ENCODE results near the gene CCBE1.
"Not testable (repeated sequence)": the region's sequence is repeated elsewhere in the genome, so short reads cannot be mapped to it uniquely, and the experiment has no call there.

CCBE1 gene

DNA sequence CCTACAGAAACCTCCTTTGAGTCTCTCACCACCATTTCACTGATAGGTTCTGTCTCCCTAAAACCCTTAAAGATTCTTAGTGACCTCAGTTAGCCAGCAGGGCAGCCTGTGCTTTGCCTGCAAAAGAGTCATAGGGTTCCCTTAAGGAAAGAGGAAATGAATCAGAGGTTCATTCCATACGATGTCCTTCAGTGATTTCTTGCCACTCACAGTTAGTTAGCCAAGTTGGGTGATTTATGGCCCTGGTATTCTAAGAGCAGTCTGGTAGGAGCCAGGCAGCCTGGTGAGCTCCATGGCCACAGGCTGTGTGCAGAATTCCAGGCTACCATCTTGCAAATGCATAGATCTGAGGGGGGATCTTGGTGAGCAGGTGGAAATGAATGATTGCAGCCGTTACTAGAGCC lies 18.7 kb upstream of the CCBE1 start:
- no peak overlapping the region for H3K27ac ChIP-seq

DNA sequence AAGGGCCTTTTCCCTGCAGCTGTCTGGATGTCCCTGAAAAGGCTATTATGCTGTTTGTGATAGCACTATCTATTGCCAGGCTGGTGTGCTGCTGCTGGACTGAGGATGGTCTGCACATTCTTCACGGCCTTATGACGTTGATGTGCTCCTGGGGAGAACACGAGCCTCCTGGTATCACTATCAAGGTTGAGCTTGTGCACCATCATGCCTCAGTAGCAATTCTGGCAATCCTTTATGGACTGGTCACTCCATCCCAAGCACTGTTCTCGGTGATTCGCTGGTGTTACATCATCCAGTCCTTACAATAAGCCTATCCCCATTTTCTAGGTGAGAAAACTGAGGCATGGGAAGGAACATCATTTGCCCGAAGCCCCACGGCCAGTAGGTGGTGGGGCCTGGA lies 18.2 kb upstream of the CCBE1 start:
- TF ChIP-seq ZFX (IDR thresholded peaks at IDR 0.05; ENCODE audit: borderline replicate concordance), result no peak
- TF ChIP-seq, protein P1, sequence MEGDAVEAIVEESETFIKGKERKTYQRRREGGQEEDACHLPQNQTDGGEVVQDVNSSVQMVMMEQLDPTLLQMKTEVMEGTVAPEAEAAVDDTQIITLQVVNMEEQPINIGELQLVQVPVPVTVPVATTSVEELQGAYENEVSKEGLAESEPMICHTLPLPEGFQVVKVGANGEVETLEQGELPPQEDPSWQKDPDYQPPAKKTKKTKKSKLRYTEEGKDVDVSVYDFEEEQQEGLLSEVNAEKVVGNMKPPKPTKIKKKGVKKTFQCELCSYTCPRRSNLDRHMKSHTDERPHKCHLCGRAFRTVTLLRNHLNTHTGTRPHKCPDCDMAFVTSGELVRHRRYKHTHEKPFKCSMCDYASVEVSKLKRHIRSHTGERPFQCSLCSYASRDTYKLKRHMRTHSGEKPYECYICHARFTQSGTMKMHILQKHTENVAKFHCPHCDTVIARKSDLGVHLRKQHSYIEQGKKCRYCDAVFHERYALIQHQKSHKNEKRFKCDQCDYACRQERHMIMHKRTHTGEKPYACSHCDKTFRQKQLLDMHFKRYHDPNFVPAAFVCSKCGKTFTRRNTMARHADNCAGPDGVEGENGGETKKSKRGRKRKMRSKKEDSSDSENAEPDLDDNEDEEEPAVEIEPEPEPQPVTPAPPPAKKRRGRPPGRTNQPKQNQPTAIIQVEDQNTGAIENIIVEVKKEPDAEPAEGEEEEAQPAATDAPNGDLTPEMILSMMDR (IDR thresholded peaks at IDR 0.05), result no peak
- H3K27ac ChIP-seq, result no peak overlapping the region

More for the DNA sequence above, 18.7 kb upstream of the CCBE1 start:
- TF ChIP-seq, protein P1 (IDR thresholded peaks at IDR 0.05), result no peak
- TF ChIP-seq ZFX (IDR thresholded peaks at IDR 0.05; ENCODE audit: borderline replicate concordance), result no peak

DNA sequence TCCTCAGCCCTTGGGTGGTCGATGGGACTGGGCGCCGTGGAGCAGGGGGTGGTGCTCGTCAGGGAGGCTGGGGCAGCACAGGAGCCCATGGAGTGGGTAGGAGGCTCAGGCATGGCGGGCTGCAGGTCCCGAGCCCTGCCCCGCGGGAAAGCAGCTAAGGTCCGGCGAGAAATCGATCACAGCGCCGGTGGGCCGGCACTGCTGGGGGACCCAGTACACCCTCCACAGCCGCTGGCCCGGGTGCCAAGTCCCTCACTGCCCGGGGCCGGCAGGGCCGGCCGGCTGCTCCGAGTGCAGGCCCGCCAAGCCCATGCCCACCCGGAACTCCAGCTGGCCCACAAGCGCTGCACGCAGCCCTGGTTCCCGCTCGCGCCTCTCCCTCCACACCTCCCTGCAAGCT lies 16.9 kb upstream of the CCBE1 start:
- H3K27ac ChIP-seq, result not testable (repeated sequence)

DNA sequence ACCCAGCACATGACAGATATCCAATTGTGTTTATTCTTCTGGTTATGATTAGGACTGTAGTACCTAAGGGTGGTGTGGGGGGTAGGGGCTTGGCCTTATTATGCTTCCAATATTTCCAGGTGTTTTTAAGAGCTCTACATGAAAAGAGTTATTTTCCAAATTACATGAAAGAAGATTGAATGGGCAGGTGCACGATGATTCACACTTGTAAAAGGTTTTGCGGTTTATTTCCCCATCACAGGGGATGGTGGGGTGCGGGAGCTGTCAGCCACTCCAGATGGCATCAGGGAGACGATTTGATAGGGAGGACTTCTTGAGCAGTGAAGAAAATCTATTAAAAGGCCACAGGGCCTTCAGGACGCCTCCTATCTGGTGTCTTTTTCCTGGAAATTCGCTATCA lies 15.1 kb upstream of the CCBE1 start:
- TF ChIP-seq, protein P1 (IDR thresholded peaks at IDR 0.05), result no peak
- no peak for TF ChIP-seq ZFX (IDR thresholded peaks at IDR 0.05; ENCODE audit: borderline replicate concordance)
- H3K27ac ChIP-seq, result no peak overlapping the region

DNA sequence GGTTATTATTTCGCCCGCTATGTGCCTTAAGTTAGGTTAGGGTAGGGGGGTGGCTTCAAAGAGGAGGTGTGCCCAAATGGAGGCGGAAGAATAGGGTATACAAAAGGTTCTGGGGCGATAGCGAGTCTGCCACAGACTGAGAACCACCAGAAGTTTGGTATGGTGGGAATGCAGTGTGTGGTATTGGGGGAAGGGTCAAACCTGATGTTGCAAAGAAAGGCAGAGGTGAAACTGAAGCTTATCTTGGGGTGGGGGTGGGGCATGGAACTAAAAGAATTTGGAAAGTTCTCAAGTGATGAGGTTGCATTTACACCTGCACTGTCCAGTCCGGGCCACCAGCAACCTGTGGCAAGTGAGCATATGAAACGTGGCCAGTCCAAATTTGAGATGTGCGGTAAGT lies 11.8 kb upstream of the CCBE1 start:
- H3K27ac ChIP-seq, result no peak overlapping the region
- no peak for TF ChIP-seq ZFX (IDR thresholded peaks at IDR 0.05; ENCODE audit: borderline replicate concordance)
- TF ChIP-seq, protein P1 (IDR thresholded peaks at IDR 0.05), result no peak

DNA sequence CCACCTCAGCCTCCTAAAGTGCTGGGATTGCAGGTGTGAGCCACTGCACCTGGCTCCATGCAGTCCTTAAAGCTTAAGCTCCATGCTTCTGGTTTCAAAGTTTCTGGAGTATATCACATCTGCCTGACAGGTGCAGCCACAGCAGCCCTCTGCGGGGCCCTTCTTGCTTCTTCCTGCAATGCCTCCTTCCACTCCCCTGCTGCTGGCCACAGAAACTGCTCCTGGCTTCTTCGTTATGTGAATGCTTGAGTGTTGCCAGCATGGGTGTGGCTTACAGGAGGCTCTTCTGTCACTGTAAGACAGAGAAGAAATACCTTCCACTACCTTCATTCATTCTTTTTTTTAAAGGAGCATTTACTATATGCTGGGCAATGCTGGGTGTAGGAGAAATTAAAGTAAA lies 10.1 kb upstream of the CCBE1 start:
- no peak overlapping the region for H3K27ac ChIP-seq
- no peak for TF ChIP-seq ZFX (IDR thresholded peaks at IDR 0.05; ENCODE audit: borderline replicate concordance)
- TF ChIP-seq, protein P1 (IDR thresholded peaks at IDR 0.05), result no peak

DNA sequence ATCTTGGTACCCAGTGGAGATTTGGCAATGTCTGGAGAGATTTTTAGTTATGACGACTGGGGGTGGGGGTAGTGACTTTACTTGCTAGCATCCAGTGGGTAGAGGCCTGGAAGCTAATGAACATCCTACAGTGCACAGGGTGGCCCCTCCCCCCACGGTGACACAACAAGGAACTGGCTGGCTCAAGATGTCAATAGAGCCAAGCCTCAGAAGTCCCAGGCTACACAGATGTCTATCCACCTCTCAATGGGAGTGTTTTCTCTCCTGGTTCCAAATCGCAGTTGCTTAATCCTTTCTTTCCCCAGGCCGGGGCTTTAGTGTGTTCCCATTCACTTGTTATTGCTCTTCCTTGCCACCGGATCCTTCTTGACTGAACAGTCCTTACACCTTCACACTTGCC lies 9.3 kb upstream of the CCBE1 start:
- no peak overlapping the region for H3K27ac ChIP-seq
- TF ChIP-seq, protein P1 (IDR thresholded peaks at IDR 0.05), result no peak
- no peak for TF ChIP-seq ZFX (IDR thresholded peaks at IDR 0.05; ENCODE audit: borderline replicate concordance)

DNA sequence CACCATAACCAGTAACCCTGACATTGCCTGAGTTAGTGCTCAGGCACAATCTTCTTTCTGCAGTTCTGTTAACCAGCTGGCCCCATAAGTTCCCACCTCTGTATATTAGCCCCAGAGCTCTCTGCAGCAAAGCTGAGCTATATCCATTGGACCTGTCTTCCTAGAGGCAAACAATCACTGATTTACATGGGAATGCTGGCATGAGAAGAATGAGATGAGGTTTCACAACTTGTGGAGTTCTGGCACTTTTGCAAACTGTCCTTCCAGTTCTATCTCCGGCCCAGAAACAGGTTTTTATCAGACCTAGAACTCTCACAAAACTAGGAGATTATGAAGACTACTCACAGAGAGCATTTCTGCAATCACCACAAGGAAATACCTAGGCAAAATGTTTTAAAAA lies 7.9 kb upstream of the CCBE1 start:
- TF ChIP-seq, protein P1 (IDR thresholded peaks at IDR 0.05), result no peak
- TF ChIP-seq ZFX (IDR thresholded peaks at IDR 0.05; ENCODE audit: borderline replicate concordance), result no peak
- no peak overlapping the region for H3K27ac ChIP-seq
